H1 (cell line): Measurements from ENCODE around the gene CACNB4. TPM values are rescaled to one million over a fixed set of nuclear protein-coding genes. Genes with fewer than 3 reads are reported as not detected.

ENCODE experiments used
- ASH2L ChIP-seq: fragments of 200-600, 300-600 bp; sonication (generic); IDR thresholded peaks from one replicate; pipeline ENCODE4 v1.7.1; 2017; ENCODE audit warnings: low read length
- CBX8 ChIP-seq: fragments of 300-800, 300-1000 bp; sonication (generic); IDR thresholded peaks from 2 replicates; pipeline ENCODE4 v1.7.1; 2016; ENCODE audit warnings: low read depth, low read length, borderline replicate concordance
- NRF1 ChIP-seq: IDR thresholded peaks from 2 replicates; pipeline ENCODE4 v1.6.1; 2011; ENCODE audit warnings: mild to moderate bottlenecking, low read depth, low read length, improper control_type of control experiment
- SP2 ChIP-seq: IDR thresholded peaks from 2 replicates; pipeline ENCODE4 v1.6.1; 2012; ENCODE audit warnings: mild to moderate bottlenecking, low read length, inconsistent platforms
- polyA plus RNA-seq, 7 experiments: library from polyadenylated mRNA; depleted of rRNA in 3 of 7; stranded (reverse) in 5 of 7; unstranded in 2 of 7; fragments of >200 nt in 5 of 7; fragments of 200-250 nt in 2 of 7; gene quantifications; 1 replicate in 5 of 7; 2 replicates in 1 of 7; 4 replicates in 1 of 7; pipeline versions ENCODE4 v1.2.1 to v1.2.3, GENCODE V29; 2011 to 2013; ENCODE audit warnings: missing spikeins in 2 of 7, mixed read lengths in 2 of 7
- total RNA-seq: library from RNA; stranded (reverse); fragmentation: NEBNext Ultra II Directional; extraction: Animal tissue kit (Norgen Biotek cat#: 25700); gene quantifications from 2 replicates; pipeline ENCODE4 v1.2.1, GENCODE V29; 2021

The CACNB4 gene
- total and polyA plus RNA-seq, 2 of the 8 experiments (the other 6 are each of a cell fraction or from before 2014, with no cell fraction given): 2.0 to 4.0 TPM

- TF ChIP-seq ASH2L (no peak), SP2 (no peak), NRF1 (no peak), CBX8 (no peak)
Measured at GRCh38 chr2:151989378-151989777, 109.5 kb downstream of the CACNB4 start (continued).
